ENCODE measurements around the gene FOXP4. TPM values are rescaled to one million over a fixed set of nuclear protein-coding genes. Genes with fewer than 3 reads are reported as not detected.

The FOXP4 gene
- total and polyA plus RNA-seq, 2 experiments from 2014 or later: 1.1 to 3.9 TPM

- no peak overlapping the region for H2AFZ ChIP-seq
- no peaks in the 10 kb centered on the region for H3K79me2 ChIP-seq (ENCODE audit: insufficient read depth)
- H3K4me2 ChIP-seq (ENCODE audit: unreplicated experiment): no peak overlapping the region
- in situ Hi-C loops (cut with MboI): no loop called here
- WGBS, 2 experiments (ENCODE audit: low coverage in 1 of 2, low lambda C conversion rate in 2 of 2, missing lambda C conversion rate in 2 of 2): 43 to 62% methylated on average over 6 to 7 of the region's 7 CpGs
- no peaks in the 10 kb centered on the region for H3K36me3 ChIP-seq (ENCODE audit: low read depth)
- H3F3A ChIP-seq (ENCODE audit: insufficient read depth): no peaks in the 10 kb centered on the region
- no peak overlapping the region for H3K27ac ChIP-seq
- no peak overlapping the region for H3K9ac ChIP-seq
- H3K4me1 ChIP-seq (ENCODE audit: insufficient read depth): no peaks in the 10 kb centered on the region
- H3K27me3 ChIP-seq (replicated peaks; ENCODE audit: insufficient read depth): peaks cover 33% of the 10 kb centered on the region
- H4K20me1 ChIP-seq (ENCODE audit: insufficient read depth): no peaks in the 10 kb centered on the region
- H3K4me3 ChIP-seq: no peak overlapping the region
- TF ChIP-seq EZH2phosphoT487 (IDR thresholded peaks at IDR 0.05; ENCODE audit: insufficient read depth, low read depth) (no peak), EZH2 (IDR thresholded peaks at IDR 0.05; ENCODE audit: insufficient read depth, poor library complexity, severe bottlenecking) (no peak)
- H3K9me2 ChIP-seq (ENCODE audit: insufficient read depth): no peaks in the 10 kb centered on the region
- no peaks in the 10 kb centered on the region for H3K9me3 ChIP-seq (ENCODE audit: low read depth)
- DNase-seq: no peak
Measured at GRCh38 chr6:41524634-41525011, 21.6 kb upstream of the FOXP4 start.

DNA sequence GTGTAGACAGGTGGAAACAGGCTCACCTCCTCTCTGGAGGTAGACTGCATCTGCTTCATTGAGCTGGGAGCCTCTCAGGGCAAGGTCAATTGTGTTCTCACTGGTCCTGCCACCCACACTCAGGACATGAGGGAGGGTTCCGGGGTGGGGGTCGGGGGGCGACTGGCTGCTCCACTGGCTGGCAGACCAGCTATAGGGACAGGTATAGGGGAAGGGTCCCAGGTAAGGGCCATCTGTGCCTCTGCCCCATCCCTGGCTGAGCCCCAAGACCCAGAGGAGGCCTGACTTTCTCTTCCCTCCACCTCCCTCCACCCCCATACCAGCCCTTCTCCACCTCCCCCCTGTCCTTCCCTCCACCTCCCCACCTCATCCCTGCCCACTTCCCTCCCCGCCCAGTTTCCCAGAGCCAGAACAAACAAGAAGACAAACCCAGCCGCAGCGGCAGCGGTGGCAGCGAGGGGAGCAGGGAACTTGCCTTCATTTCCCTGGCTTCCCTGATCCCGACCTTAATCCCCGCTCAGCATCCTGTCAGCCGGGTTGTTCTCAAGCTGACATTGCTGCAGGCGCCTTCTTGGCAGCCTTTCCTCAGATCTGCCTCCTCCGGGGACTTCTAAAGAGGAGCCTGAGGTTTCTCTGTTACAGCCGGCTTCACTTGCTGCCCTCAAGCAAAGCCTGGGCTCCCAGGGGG lies 18.3 kb upstream of the FOXP4 start:
- peak; percentile 11 for DNase-seq
- Histone ChIP-seq H3K4me1 (ENCODE audit: insufficient read depth) (peaks cover 13% of the 10 kb centered on the region), H3K36me3 (ENCODE audit: low read depth) (no peaks in the 10 kb centered on the region), H3K9ac (no peak overlapping the region), H2AFZ (no peak overlapping the region), H3K9me3 (ENCODE audit: low read depth) (no peaks in the 10 kb centered on the region), H3K27me3 (replicated peaks; ENCODE audit: insufficient read depth) (peaks cover 38% of the 10 kb centered on the region), H3K4me2 (ENCODE audit: unreplicated experiment) (no peak overlapping the region), H4K20me1 (ENCODE audit: insufficient read depth) (no peaks in the 10 kb centered on the region), H3K9me2 (ENCODE audit: insufficient read depth) (no peaks in the 10 kb centered on the region), H3K79me2 (ENCODE audit: insufficient read depth) (no peaks in the 10 kb centered on the region), H3K27ac (no peak overlapping the region), H3F3A (ENCODE audit: insufficient read depth) (0 out of 2 replicates have a peak, but pooled peaks cover 7% of the 10 kb centered on the region), H3K4me3 (no peak overlapping the region)
- WGBS, 2 experiments (ENCODE audit: low coverage in 1 of 2, low lambda C conversion rate in 2 of 2, missing lambda C conversion rate in 2 of 2): 56 to 57% methylated on average over 11 to 14 of the region's 14 CpGs
- in situ Hi-C loops (cut with MboI): no loop called here
- TF ChIP-seq EZH2phosphoT487 (IDR thresholded peaks at IDR 0.05; ENCODE audit: insufficient read depth, low read depth) (no peak), EZH2 (IDR thresholded peaks at IDR 0.05; ENCODE audit: insufficient read depth, poor library complexity, severe bottlenecking) (no peak)

DNA sequence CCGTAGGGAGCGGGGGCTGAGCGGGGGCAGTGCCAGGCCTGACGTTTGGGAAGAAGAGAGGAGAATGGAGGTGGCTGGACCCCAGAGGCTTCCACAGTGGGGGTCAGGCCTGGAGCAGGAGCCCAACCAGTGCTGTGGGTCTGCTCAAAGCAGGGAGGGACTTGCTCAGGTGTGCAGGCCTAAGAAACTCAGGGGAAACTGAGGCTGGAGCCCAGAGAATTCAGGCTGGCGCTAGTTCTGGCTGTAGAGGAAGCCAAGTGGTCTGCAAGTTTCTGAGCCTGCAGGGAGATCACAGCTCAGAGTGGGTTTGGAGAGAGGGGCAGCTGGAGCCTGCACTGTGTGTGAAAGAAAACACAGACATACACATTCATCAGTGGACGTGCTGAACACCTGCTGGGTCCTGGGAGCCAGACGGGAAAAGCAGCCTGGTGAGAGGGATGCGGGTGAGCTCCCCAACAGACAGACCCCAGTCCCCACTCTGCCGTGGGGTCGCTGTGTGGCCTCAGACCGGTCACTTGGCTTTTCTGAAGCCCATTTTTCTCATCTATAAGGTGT lies 17.7 kb upstream of the FOXP4 start:
- H3K27me3 ChIP-seq (replicated peaks; ENCODE audit: insufficient read depth): peaks cover 37% of the 10 kb centered on the region
- WGBS, 2 experiments (ENCODE audit: low coverage in 1 of 2, low lambda C conversion rate in 2 of 2, missing lambda C conversion rate in 2 of 2): 58% methylated on average over 10 to 11 of the region's 11 CpGs
- H3K4me2 ChIP-seq (ENCODE audit: unreplicated experiment): no peak overlapping the region
- TF ChIP-seq EZH2phosphoT487 (IDR thresholded peaks at IDR 0.05; ENCODE audit: insufficient read depth, low read depth) (no peak), EZH2 (IDR thresholded peaks at IDR 0.05; ENCODE audit: insufficient read depth, poor library complexity, severe bottlenecking) (no peak)
- H3K9ac ChIP-seq: no peak overlapping the region
- H3K27ac ChIP-seq: no peak overlapping the region
- no peak overlapping the region for H3K4me3 ChIP-seq
- no peaks in the 10 kb centered on the region for H3K9me2 ChIP-seq (ENCODE audit: insufficient read depth)
- H2AFZ ChIP-seq: no peak overlapping the region
- no peak for DNase-seq
- no peaks in the 10 kb centered on the region for H3K9me3 ChIP-seq (ENCODE audit: low read depth)
- 0 out of 2 replicates have a peak, but pooled peaks cover 9% of the 10 kb centered on the region for H3F3A ChIP-seq (ENCODE audit: insufficient read depth)
- no peaks in the 10 kb centered on the region for H3K79me2 ChIP-seq (ENCODE audit: insufficient read depth)
- no peaks in the 10 kb centered on the region for H3K36me3 ChIP-seq (ENCODE audit: low read depth)
- peaks cover 13% of the 10 kb centered on the region for H3K4me1 ChIP-seq (ENCODE audit: insufficient read depth)
- in situ Hi-C loops (cut with MboI): no loop called here
- no peaks in the 10 kb centered on the region for H4K20me1 ChIP-seq (ENCODE audit: insufficient read depth)

DNA sequence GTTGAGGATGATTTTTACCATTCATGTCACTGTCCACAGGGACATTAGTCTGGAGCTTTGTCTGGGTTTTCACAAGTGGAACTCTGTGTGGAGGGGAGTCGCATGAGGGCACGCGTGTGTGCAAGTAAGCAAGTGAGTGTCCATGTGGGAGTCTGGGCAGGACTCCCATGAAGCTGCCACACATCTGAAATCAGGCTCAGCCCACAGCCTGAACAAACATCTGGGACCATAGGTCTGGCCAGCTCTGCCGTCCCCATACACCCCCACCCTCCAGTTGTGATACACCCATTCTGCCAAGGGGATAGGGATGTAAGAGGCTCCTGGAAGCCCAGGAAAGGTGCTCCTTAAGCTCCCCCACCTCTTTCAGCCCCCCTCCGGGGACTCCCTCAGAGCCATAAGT lies 17.1 kb upstream of the FOXP4 start:
- Histone ChIP-seq H3K27ac (no peak overlapping the region), H3F3A (ENCODE audit: insufficient read depth) (0 out of 2 replicates have a peak, but pooled peaks cover 9% of the 10 kb centered on the region), H3K27me3 (replicated peaks; ENCODE audit: insufficient read depth) (peaks cover 31% of the 10 kb centered on the region), H3K36me3 (ENCODE audit: low read depth) (no peaks in the 10 kb centered on the region), H3K9me3 (ENCODE audit: low read depth) (no peaks in the 10 kb centered on the region), H3K4me1 (ENCODE audit: insufficient read depth) (peaks cover 13% of the 10 kb centered on the region), H2AFZ (no peak overlapping the region), H3K79me2 (ENCODE audit: insufficient read depth) (no peaks in the 10 kb centered on the region), H3K4me3 (no peak overlapping the region), H4K20me1 (ENCODE audit: insufficient read depth) (no peaks in the 10 kb centered on the region), H3K9ac (no peak overlapping the region), H3K9me2 (ENCODE audit: insufficient read depth) (no peaks in the 10 kb centered on the region), H3K4me2 (ENCODE audit: unreplicated experiment) (no peak overlapping the region)
- in situ Hi-C loops (cut with MboI): no loop called here
- TF ChIP-seq EZH2 (IDR thresholded peaks at IDR 0.05; ENCODE audit: insufficient read depth, poor library complexity, severe bottlenecking) (no peak), EZH2phosphoT487 (IDR thresholded peaks at IDR 0.05; ENCODE audit: insufficient read depth, low read depth) (no peak)
- no peak for DNase-seq
- 14 to 16% methylated on average over 5 of the region's 5 CpGs for WGBS, 2 experiments (ENCODE audit: low coverage in 1 of 2, low lambda C conversion rate in 2 of 2, missing lambda C conversion rate in 2 of 2)
